ENCODE measurements around the gene IRF3. TPM values are rescaled to one million over a fixed set of nuclear protein-coding genes. Genes with fewer than 3 reads are reported as not detected.

IRF3 gene
- total and polyA plus RNA-seq, 10 of the 15 experiments (the other 5 are each of a cell fraction or from before 2014, with no cell fraction given), result 5.5 to 110 (median 63.4) TPM

- no peak for TF ChIP-seq USF1 (IDR thresholded peaks at IDR 0.05; ENCODE audit: borderline replicate concordance, extremely low read length, insufficient read depth, low read depth, low read length)
- TF ChIP-seq ZBTB4 (CRISPR knock-in tag; IDR thresholded peaks at IDR 0.05), result no peak
- no peak for TF ChIP-seq E2F4 (IDR thresholded peaks at IDR 0.05; ENCODE audit: low read depth, low read length)
- no peak for TF ChIP-seq MLLT1 (IDR thresholded peaks at IDR 0.05)
- no peak for TF ChIP-seq ZNF622 (IDR thresholded peaks at IDR 0.05)
- no peak for TF ChIP-seq YY1 (IDR thresholded peaks at IDR 0.05; ENCODE audit: low read depth, low read length)
- no peak for TF ChIP-seq KAT2A (conservative IDR thresholded peaks at IDR 0.05; ENCODE audit: control insufficient read depth, low read depth, low read length)
- TF ChIP-seq HDAC2 (IDR thresholded peaks at IDR 0.05), result no peak
- TF ChIP-seq E4F1 (IDR thresholded peaks at IDR 0.05; ENCODE audit: borderline replicate concordance, partially characterized antibody), result no peak
- no peak for TF ChIP-seq BHLHE40 (IDR thresholded peaks at IDR 0.05; ENCODE audit: borderline replicate concordance in 1 of 2, low read depth in 2 of 2, low read length in 1 of 2)
- TF ChIP-seq MTA2 (IDR thresholded peaks at IDR 0.05; ENCODE audit: low read depth), result no peak
- TF ChIP-seq KDM1A (IDR thresholded peaks at IDR 0.05; ENCODE audit: borderline replicate concordance), result no peak
- TF ChIP-seq RELA (IDR thresholded peaks at IDR 0.05; ENCODE audit: borderline replicate concordance, partially characterized antibody), result no peak
- no peak for TF ChIP-seq ETV6 (conservative IDR thresholded peaks at IDR 0.05 in 1 of 2, IDR thresholded peaks at IDR 0.05 in 1 of 2; ENCODE audit: borderline replicate concordance in 1 of 2, low read depth in 1 of 2)
- no peak for TF ChIP-seq SPI1 (IDR thresholded peaks at IDR 0.05; ENCODE audit: borderline replicate concordance, insufficient read depth, low read depth, low read length)
- no peak for TF ChIP-seq ZBTB11 (CRISPR knock-in tag; IDR thresholded peaks at IDR 0.05)
- no peak for TF ChIP-seq SUZ12 (IDR thresholded peaks at IDR 0.05; ENCODE audit: unreplicated experiment)
Measured at GRCh38 chr19:49613374-49613773, 52.3 kb downstream of the IRF3 start (continued).
